Measurements from ENCODE around the gene SLC39A11.

Gene SLC39A11

DNA sequence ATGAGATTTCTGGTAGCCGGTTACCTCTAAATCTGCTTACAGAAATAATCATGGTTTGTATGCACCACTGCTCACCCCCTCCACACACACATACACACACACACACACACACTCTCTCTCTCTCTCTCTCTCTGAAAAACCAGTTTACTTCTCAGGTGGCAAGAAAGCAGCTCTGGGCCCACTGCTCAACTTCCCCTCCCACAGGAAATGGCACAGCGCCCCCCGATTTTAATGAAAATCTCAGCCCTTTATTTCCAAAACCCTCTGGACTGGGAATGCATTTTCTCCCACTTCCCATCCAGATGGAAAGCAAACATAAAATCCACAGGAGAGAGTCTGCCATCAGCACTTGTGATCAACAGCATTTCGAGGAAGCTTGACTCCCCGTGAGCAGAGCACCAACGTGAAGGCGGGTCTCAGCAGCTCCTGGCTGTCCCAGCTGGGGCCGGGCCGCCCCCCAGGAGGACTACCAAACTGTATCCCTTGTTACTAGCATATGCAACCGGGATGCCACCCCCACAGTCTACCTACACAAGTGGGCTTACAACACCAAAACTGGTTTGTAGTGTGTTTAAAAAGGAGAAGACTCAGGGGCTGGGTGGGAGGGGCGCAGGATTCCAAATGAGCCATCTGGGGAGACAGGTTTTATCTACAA lies 121.1 kb downstream of the SLC39A11 start:
- Histone ChIP-seq H3K27me3 (ENCODE audit: control insufficient read depth, insufficient read depth, low read length) (no peaks in the 10 kb centered on the region), H3K4me3 (ENCODE audit: low read length) (no peak overlapping the region), H3K36me3 (ENCODE audit: control insufficient read depth, insufficient read depth, low read length) (no peaks in the 10 kb centered on the region), H3K9ac (ENCODE audit: low read length) (no peak overlapping the region), H3K4me1 (ENCODE audit: control insufficient read depth, insufficient read depth, low read length) (no peaks in the 10 kb centered on the region), H3K27ac (ENCODE audit: low read depth, low read length) (no peak overlapping the region)

DNA sequence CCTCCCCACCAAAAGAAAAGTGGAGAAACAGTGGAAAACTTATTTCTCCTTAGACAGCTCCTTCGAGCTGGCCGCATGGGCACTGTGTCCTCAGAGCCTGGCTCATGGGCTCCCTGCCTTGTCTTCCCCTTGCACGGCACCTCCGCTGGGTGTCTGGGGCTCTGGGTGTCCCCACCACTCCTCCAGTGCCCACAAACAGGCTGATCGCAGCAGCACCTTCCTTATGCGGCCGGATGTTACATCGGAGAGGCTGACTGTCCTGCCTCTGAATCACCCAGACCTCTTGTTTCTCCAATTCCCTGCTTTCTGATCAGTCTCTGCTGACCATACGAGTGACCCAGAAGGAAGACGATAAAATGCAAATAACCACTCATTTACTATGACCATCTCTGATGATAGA lies 121.7 kb downstream of the SLC39A11 start:
- Histone ChIP-seq H3K36me3 (ENCODE audit: control insufficient read depth, insufficient read depth, low read length) (no peaks in the 10 kb centered on the region), H3K4me1 (ENCODE audit: control insufficient read depth, insufficient read depth, low read length) (no peaks in the 10 kb centered on the region), H3K9ac (ENCODE audit: low read length) (no peak overlapping the region), H3K27ac (ENCODE audit: low read depth, low read length) (no peak overlapping the region), H3K27me3 (ENCODE audit: control insufficient read depth, insufficient read depth, low read length) (no peaks in the 10 kb centered on the region), H3K4me3 (ENCODE audit: low read length) (no peak overlapping the region)

- no peak overlapping the region for H3K9ac ChIP-seq (ENCODE audit: low read length)
- H3K4me3 ChIP-seq (ENCODE audit: low read length), result no peak overlapping the region
- H3K27me3 ChIP-seq (ENCODE audit: control insufficient read depth, insufficient read depth, low read length), result no peaks in the 10 kb centered on the region
- H3K4me1 ChIP-seq (ENCODE audit: control insufficient read depth, insufficient read depth, low read length), result no peaks in the 10 kb centered on the region
- no peaks in the 10 kb centered on the region for H3K36me3 ChIP-seq (ENCODE audit: control insufficient read depth, insufficient read depth, low read length)
- no peak overlapping the region for H3K27ac ChIP-seq (ENCODE audit: low read depth, low read length)
Observed at GRCh38 chr17:72970246-72970645, 122.2 kb downstream of the SLC39A11 start.

DNA sequence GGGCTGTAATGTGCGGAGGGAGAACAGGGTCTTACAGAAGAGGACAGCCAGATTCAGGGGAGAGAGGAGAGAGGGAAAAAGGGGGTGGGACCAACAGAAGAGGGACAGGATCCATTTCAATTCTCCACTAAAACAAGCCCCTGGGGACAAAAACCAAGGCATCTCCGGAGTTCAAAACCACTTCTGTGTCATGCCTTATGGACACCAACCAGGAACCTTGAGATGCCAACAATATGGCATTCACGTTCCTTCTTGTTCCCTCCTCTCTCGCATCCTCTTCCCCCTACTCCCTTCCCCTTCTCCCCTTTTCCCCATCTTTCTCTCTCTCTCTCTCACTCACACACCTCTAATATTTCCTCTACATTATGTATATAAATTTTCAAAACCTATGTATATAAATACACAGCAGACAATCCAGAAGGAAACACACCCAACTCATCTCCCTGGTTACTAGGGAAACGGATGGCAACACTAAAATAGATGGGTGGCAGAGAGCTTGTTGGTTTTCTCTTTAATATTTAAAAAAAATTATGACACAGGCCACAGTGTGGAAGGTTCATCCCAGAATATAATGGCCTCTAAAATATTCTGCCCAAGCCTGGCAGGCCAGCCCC lies 123.1 kb downstream of the SLC39A11 start:
- no peak overlapping the region for H3K27ac ChIP-seq (ENCODE audit: low read depth, low read length)

DNA sequence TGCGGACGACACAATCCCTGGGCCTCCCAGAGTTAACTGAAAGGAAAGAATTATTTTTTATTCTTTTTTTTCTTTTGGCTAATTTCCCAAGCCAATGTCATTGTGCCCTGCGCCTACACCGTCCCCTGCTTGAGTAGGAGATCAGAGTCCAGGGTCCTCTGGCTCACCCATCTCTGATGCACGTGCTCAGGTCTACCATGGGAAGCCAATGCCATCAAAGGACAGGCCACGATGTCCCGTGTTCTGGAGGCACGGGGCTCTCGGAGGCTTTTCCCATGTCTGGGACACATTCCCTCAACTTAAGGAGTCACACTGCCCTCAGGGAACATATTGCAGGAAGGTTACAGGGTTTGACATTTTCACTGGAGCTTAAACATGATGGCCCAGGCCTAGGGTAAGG lies 123.7 kb downstream of the SLC39A11 start:
- Histone ChIP-seq H3K36me3 (ENCODE audit: control insufficient read depth, insufficient read depth, low read length) (no peaks in the 10 kb centered on the region), H3K27me3 (ENCODE audit: control insufficient read depth, insufficient read depth, low read length) (no peaks in the 10 kb centered on the region), H3K4me1 (ENCODE audit: control insufficient read depth, insufficient read depth, low read length) (no peaks in the 10 kb centered on the region), H3K27ac (ENCODE audit: low read depth, low read length) (no peak overlapping the region), H3K9ac (ENCODE audit: low read length) (no peak overlapping the region), H3K4me3 (ENCODE audit: low read length) (no peak overlapping the region)

More for the DNA sequence above, 123.1 kb downstream of the SLC39A11 start:
- no peak overlapping the region for H3K4me3 ChIP-seq (ENCODE audit: low read length)
- H3K36me3 ChIP-seq (ENCODE audit: control insufficient read depth, insufficient read depth, low read length), result no peaks in the 10 kb centered on the region
- no peaks in the 10 kb centered on the region for H3K4me1 ChIP-seq (ENCODE audit: control insufficient read depth, insufficient read depth, low read length)
- H3K27me3 ChIP-seq (ENCODE audit: control insufficient read depth, insufficient read depth, low read length), result no peaks in the 10 kb centered on the region
- H3K9ac ChIP-seq (ENCODE audit: low read length), result no peak overlapping the region

GRCh38 chr17:72967977-72968585 lies 124.4 kb downstream of the SLC39A11 start:
- H3K4me1 ChIP-seq (ENCODE audit: control insufficient read depth, insufficient read depth, low read length), result no peaks in the 10 kb centered on the region
- H3K4me3 ChIP-seq (ENCODE audit: low read length), result no peak overlapping the region
- no peaks in the 10 kb centered on the region for H3K27me3 ChIP-seq (ENCODE audit: control insufficient read depth, insufficient read depth, low read length)
- H3K36me3 ChIP-seq (ENCODE audit: control insufficient read depth, insufficient read depth, low read length), result no peaks in the 10 kb centered on the region
- H3K27ac ChIP-seq (ENCODE audit: low read depth, low read length), result no peak overlapping the region
- no peak overlapping the region for H3K9ac ChIP-seq (ENCODE audit: low read length)

DNA sequence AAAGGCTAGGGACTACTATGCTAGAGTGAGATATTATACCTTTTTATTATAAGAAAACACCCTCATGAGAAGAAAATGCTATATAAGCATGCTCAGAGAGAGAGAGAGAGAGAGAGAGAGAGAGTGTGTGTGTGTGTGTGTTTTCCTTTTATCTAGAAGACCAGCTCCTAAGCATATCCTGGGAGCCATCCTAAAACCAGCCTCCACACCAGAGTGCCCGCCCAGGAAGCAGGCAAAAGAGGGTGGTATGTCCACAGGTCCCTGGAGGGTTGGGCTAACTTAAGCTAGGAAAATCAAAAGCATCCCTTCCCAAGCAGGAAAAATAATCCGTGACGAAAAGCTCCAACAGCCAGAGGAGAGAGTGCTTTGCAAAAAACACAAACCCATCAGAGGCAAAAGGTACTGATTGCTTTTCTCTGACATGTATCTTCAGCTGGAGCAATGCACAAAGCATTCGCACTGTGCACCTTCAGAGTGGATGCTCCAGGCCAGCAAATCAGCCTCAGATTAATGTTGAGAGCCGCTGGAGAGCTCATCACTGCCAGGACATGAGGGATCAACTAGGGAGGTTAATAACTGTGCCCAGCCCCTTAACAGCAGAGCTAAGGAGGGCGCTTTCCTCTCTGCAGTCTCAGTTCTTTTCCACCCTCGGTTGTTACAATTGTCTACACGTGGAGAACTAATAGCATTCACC lies 125.1 kb downstream of the SLC39A11 start:
- no peaks in the 10 kb centered on the region for H3K27me3 ChIP-seq (ENCODE audit: control insufficient read depth, insufficient read depth, low read length)
- H3K4me1 ChIP-seq (ENCODE audit: control insufficient read depth, insufficient read depth, low read length), result no peaks in the 10 kb centered on the region
- H3K9ac ChIP-seq (ENCODE audit: low read length), result no peak overlapping the region
- no peak overlapping the region for H3K4me3 ChIP-seq (ENCODE audit: low read length)
- H3K36me3 ChIP-seq (ENCODE audit: control insufficient read depth, insufficient read depth, low read length), result no peaks in the 10 kb centered on the region
- H3K27ac ChIP-seq (ENCODE audit: low read depth, low read length), result no peak overlapping the region

- Histone ChIP-seq H3K36me3 (ENCODE audit: control insufficient read depth, insufficient read depth, low read length) (no peaks in the 10 kb centered on the region), H3K27ac (ENCODE audit: low read depth, low read length) (no peak overlapping the region), H3K27me3 (ENCODE audit: control insufficient read depth, insufficient read depth, low read length) (no peaks in the 10 kb centered on the region), H3K4me1 (ENCODE audit: control insufficient read depth, insufficient read depth, low read length) (no peaks in the 10 kb centered on the region), H3K4me3 (ENCODE audit: low read length) (no peak overlapping the region), H3K9ac (ENCODE audit: low read length) (no peak overlapping the region)
Observed at GRCh38 chr17:72962106-72962505, 130.4 kb downstream of the SLC39A11 start.

- no peaks in the 10 kb centered on the region for H3K36me3 ChIP-seq (ENCODE audit: control insufficient read depth, insufficient read depth, low read length)
Observed at GRCh38 chr17:72955391-72956140, 136.9 kb downstream of the SLC39A11 start.

DNA sequence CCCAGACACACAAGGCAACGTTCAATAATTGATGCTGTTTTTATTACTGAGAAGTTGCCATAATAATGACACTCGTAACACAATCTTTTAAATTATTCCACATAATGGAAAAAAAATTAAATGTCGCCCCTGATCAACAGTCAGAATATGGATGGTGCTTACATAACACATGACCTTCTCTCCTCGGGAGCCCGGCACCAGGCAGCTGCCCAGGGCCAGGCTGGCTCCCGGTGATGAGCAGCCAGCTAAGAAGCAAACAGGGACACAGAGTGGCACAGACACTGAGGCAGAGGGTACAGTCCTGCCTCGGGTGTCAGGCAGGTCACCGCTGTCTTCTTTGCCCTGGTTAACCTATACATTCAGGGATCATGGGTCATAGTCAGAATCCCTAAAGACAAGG lies 137.9 kb downstream of the SLC39A11 start:
- Histone ChIP-seq H3K36me3 (ENCODE audit: control insufficient read depth, insufficient read depth, low read length) (no peaks in the 10 kb centered on the region), H3K27me3 (ENCODE audit: control insufficient read depth, insufficient read depth, low read length) (no peaks in the 10 kb centered on the region), H3K4me1 (ENCODE audit: control insufficient read depth, insufficient read depth, low read length) (no peaks in the 10 kb centered on the region), H3K9ac (ENCODE audit: low read length) (no peak overlapping the region), H3K4me3 (ENCODE audit: low read length) (no peak overlapping the region), H3K27ac (ENCODE audit: low read depth, low read length) (no peak overlapping the region)

More at GRCh38 chr17:72955391-72956140, 136.9 kb downstream of the SLC39A11 start:
- Histone ChIP-seq H3K27ac (ENCODE audit: low read depth, low read length) (no peak overlapping the region), H3K27me3 (ENCODE audit: control insufficient read depth, insufficient read depth, low read length) (no peaks in the 10 kb centered on the region), H3K4me3 (ENCODE audit: low read length) (no peak overlapping the region), H3K4me1 (ENCODE audit: control insufficient read depth, insufficient read depth, low read length) (no peaks in the 10 kb centered on the region), H3K9ac (ENCODE audit: low read length) (no peak overlapping the region)

DNA sequence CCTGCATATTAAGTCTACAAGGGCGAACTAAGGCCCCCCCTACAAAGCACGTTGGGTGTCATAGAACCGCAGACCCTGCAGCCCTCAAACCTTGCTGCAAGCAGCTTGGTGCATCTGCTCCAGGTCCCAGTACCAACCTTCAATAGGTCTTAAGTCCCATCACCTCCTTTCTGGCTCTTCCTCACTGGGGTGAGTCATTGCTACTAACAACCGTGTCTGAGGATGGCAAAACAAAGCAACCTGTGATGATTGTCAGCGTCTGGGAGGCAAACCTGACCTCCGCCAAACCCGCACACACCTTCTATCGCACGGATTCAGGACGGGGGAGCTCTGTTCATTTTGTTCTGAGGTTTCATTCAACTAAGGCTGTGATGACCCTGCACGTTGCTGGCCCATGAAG lies 138.9 kb downstream of the SLC39A11 start:
- no peaks in the 10 kb centered on the region for H3K27me3 ChIP-seq (ENCODE audit: control insufficient read depth, insufficient read depth, low read length)
- no peaks in the 10 kb centered on the region for H3K4me1 ChIP-seq (ENCODE audit: control insufficient read depth, insufficient read depth, low read length)
- no peak overlapping the region for H3K27ac ChIP-seq (ENCODE audit: low read depth, low read length)
- no peak overlapping the region for H3K4me3 ChIP-seq (ENCODE audit: low read length)
- no peak overlapping the region for H3K9ac ChIP-seq (ENCODE audit: low read length)
- no peaks in the 10 kb centered on the region for H3K36me3 ChIP-seq (ENCODE audit: control insufficient read depth, insufficient read depth, low read length)

All from rectal smooth muscle tissue (tissue), 1 donor.